ENCODE measurements around the gene ZNF394. TPM values are rescaled to one million over a fixed set of nuclear protein-coding genes. Genes with fewer than 3 reads are reported as not detected.

ZNF394 gene
- total and polyA plus RNA-seq, 9 of the 15 experiments (the other 6 are each of a cell fraction or from before 2014, with no cell fraction given), result 2.9 to 32.2 (median 24.2) TPM

- TF ChIP-seq ZNF398 (CRISPR knock-in tag; IDR thresholded peaks at IDR 0.05), result no peak
- peak; percentile 2; the same call in 1 of the 2 replicates for TF ChIP-seq NR2C1 (IDR thresholded peaks at IDR 0.05)
- TF ChIP-seq NR2C1 (tag; IDR thresholded peaks at IDR 0.05), result no peak
- TF ChIP-seq, protein P1, sequence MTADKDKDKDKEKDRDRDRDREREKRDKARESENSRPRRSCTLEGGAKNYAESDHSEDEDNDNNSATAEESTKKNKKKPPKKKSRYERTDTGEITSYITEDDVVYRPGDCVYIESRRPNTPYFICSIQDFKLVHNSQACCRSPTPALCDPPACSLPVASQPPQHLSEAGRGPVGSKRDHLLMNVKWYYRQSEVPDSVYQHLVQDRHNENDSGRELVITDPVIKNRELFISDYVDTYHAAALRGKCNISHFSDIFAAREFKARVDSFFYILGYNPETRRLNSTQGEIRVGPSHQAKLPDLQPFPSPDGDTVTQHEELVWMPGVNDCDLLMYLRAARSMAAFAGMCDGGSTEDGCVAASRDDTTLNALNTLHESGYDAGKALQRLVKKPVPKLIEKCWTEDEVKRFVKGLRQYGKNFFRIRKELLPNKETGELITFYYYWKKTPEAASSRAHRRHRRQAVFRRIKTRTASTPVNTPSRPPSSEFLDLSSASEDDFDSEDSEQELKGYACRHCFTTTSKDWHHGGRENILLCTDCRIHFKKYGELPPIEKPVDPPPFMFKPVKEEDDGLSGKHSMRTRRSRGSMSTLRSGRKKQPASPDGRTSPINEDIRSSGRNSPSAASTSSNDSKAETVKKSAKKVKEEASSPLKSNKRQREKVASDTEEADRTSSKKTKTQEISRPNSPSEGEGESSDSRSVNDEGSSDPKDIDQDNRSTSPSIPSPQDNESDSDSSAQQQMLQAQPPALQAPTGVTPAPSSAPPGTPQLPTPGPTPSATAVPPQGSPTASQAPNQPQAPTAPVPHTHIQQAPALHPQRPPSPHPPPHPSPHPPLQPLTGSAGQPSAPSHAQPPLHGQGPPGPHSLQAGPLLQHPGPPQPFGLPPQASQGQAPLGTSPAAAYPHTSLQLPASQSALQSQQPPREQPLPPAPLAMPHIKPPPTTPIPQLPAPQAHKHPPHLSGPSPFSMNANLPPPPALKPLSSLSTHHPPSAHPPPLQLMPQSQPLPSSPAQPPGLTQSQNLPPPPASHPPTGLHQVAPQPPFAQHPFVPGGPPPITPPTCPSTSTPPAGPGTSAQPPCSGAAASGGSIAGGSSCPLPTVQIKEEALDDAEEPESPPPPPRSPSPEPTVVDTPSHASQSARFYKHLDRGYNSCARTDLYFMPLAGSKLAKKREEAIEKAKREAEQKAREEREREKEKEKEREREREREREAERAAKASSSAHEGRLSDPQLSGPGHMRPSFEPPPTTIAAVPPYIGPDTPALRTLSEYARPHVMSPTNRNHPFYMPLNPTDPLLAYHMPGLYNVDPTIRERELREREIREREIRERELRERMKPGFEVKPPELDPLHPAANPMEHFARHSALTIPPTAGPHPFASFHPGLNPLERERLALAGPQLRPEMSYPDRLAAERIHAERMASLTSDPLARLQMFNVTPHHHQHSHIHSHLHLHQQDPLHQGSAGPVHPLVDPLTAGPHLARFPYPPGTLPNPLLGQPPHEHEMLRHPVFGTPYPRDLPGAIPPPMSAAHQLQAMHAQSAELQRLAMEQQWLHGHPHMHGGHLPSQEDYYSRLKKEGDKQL (CRISPR knock-in tag; IDR thresholded peaks at IDR 0.05; ENCODE audit: borderline replicate concordance), result 0 out of 2 replicates have a peak, but pooled peaks have one; percentile 91
- TF ChIP-seq CBFA2T2 (conservative IDR thresholded peaks at IDR 0.05), result no peak
- no peak for TF ChIP-seq HINFP (tag; conservative IDR thresholded peaks at IDR 0.05; ENCODE audit: low read depth)
- no peak for TF ChIP-seq MEIS2 (IDR thresholded peaks at IDR 0.05; ENCODE audit: partially characterized antibody)
- TF ChIP-seq, protein P2, sequence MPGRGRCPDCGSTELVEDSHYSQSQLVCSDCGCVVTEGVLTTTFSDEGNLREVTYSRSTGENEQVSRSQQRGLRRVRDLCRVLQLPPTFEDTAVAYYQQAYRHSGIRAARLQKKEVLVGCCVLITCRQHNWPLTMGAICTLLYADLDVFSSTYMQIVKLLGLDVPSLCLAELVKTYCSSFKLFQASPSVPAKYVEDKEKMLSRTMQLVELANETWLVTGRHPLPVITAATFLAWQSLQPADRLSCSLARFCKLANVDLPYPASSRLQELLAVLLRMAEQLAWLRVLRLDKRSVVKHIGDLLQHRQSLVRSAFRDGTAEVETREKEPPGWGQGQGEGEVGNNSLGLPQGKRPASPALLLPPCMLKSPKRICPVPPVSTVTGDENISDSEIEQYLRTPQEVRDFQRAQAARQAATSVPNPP (IDR thresholded peaks at IDR 0.05; ENCODE audit: borderline replicate concordance, insufficient read depth, insufficient read length), result no peak
- no peak for TF ChIP-seq EZH2 (IDR thresholded peaks at IDR 0.05; ENCODE audit: borderline replicate concordance, low read depth, low read length)
- no peak for TF ChIP-seq ZNF23 (CRISPR knock-in tag; IDR thresholded peaks at IDR 0.05)
- TF ChIP-seq MBD1 (CRISPR knock-in tag; IDR thresholded peaks at IDR 0.05), result no peak
- no peak for TF ChIP-seq TFAP4 (CRISPR knock-in tag; IDR thresholded peaks at IDR 0.05; ENCODE audit: borderline replicate concordance)
- no peak for TF ChIP-seq ZNF57 (CRISPR knock-in tag; IDR thresholded peaks at IDR 0.05)
- no peak for TF ChIP-seq ZNF212 (CRISPR knock-in tag; IDR thresholded peaks at IDR 0.05)
- no peak for TF ChIP-seq DNMT1 (IDR thresholded peaks at IDR 0.05)
Observed at GRCh38 chr7:99505324-99505662, 5.2 kb upstream of the ZNF394 start (continued).

Measured in K562 (cell line).